CD4-positive, alpha-beta T cell treated with Interleukin-6 for 4 hours (primary cell): ENCODE data around the gene ACOT7.
"Not testable (repeated sequence)": the region's sequence is repeated elsewhere in the genome, so short reads cannot be mapped to it uniquely, and the experiment has no call there.

ENCODE experiments used
- DNase-seq: peaks from one replicate; pipeline ENCODE4 v3.0.0-alpha.2; 2020; ENCODE audit warnings: mixed read lengths

The ACOT7 gene

GRCh38 chr1:6395781-6396244, 2.2 kb upstream of the ACOT7 start:
- DNase-seq: not testable (repeated sequence)

GRCh38 chr1:6395130-6395529, 1.6 kb upstream of the ACOT7 start:
- DNase-seq: not testable (repeated sequence)

GRCh38 chr1:6392809-6393399, 663 bp downstream of the ACOT7 start:
- DNase-seq: no peak

- DNase-seq: no peak
Observed at GRCh38 chr1:6391951-6392808, 1.4 kb downstream of the ACOT7 start.

GRCh38 chr1:6389971-6390370, 3.6 kb downstream of the ACOT7 start:
- no peak for DNase-seq

GRCh38 chr1:6386371-6386949, 7.1 kb downstream of the ACOT7 start:
- DNase-seq: no peak

GRCh38 chr1:6385488-6386191, 7.9 kb downstream of the ACOT7 start:
- DNase-seq: no peak

- DNase-seq: no peak
Observed at GRCh38 chr1:6384962-6385361, 8.6 kb downstream of the ACOT7 start.

- DNase-seq: no peak
Observed at GRCh38 chr1:6384135-6384534, 9.4 kb downstream of the ACOT7 start.

GRCh38 chr1:6380037-6380436, 13.5 kb downstream of the ACOT7 start:
- no peak for DNase-seq

GRCh38 chr1:6378096-6378746, 15.3 kb downstream of the ACOT7 start:
- DNase-seq: no peak

GRCh38 chr1:6373961-6374720, 19.4 kb downstream of the ACOT7 start:
- no peak for DNase-seq

- not testable (repeated sequence) for DNase-seq
Observed at GRCh38 chr1:6372236-6372635, 21.3 kb downstream of the ACOT7 start.

GRCh38 chr1:6370006-6370405, 23.6 kb downstream of the ACOT7 start:
- no peak for DNase-seq

- no peak for DNase-seq
Observed at GRCh38 chr1:6367381-6368012, 26.1 kb downstream of the ACOT7 start.

GRCh38 chr1:6365047-6365446, 28.5 kb downstream of the ACOT7 start:
- peak; percentile 67 for DNase-seq

GRCh38 chr1:6363085-6363884, 30.3 kb downstream of the ACOT7 start:
- peak; percentile 15 for DNase-seq

GRCh38 chr1:6361124-6361775, 32.3 kb downstream of the ACOT7 start:
- no peak for DNase-seq

GRCh38 chr1:6360517-6361070, 33.0 kb downstream of the ACOT7 start:
- no peak for DNase-seq

- DNase-seq: no peak
Observed at GRCh38 chr1:6360117-6360496, 33.5 kb downstream of the ACOT7 start.
